Stimulated activated CD8-positive, alpha-beta memory T cell treated with anti-CD3 and anti-CD28 coated beads, Interleukin-2, amount 100 ng/mL, for 48 hours (primary cell): ENCODE measurements around the gene STX8.

Experiments
- DNase-seq, 2 donors: peaks; one replicate each; pipeline ENCODE4 v3.0.0-alpha.2; 2020; ENCODE audit warnings: low read depth in 2 of 2

The STX8 gene

DNA sequence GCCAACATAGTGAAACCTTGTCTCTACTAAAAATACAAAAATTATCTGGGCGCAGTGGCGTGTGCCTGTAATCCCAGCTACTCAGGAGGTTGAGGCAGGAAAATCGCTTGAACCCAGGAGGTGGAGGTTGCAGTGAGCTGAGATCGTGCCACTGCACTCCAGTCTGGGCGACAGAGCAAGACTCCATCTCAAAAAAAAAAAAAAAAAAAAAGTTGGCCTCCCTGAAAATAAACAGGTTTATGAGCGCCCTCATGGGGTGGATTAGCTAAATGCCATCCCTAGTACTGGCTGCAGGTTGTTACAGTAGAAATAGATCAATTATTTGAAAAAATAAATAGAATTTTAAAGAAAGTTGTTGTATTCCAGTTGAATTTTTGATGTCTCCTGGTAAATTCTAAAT lies 20.9 kb downstream of the STX8 start:
- DNase-seq = peak; percentile 7 to 24

DNA sequence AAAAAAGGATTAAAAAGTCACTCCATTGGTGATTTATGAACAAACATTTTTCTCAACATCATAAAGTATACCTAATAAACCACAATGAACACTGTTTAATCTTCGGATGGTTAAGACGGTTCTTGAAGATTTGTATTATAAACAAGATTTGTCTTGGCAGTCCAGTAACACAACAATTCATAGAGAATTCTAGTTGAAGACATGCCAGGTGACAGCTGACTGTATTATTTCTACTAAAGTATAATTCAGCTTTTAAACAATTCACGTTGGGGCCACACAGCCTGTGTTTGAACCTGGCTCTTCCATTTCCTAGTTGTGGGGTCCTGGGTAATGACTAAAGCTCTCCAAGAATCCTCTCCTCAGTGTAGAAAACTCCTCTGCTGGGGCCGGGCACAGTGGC lies 22.0 kb downstream of the STX8 start:
- DNase-seq = no peak

DNA sequence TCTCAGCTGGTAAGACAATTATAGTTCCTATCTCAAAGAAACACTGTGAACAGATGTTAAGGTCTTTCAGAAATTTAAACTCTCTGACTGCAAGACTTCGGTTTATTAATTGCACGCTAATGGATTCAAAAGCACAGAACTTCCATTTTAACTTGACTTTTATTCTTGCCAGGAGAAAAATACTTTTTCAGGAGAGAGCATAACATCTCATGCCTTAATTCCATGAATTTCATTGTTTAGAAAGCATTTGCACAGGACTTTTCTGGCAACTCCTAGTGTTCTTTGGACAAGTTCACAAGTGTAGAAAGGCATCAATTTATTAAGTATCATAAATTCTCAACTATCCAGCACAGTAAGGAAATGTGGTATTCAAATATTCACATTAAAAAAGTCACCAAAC lies 22.4 kb downstream of the STX8 start:
- no peak for DNase-seq

DNA sequence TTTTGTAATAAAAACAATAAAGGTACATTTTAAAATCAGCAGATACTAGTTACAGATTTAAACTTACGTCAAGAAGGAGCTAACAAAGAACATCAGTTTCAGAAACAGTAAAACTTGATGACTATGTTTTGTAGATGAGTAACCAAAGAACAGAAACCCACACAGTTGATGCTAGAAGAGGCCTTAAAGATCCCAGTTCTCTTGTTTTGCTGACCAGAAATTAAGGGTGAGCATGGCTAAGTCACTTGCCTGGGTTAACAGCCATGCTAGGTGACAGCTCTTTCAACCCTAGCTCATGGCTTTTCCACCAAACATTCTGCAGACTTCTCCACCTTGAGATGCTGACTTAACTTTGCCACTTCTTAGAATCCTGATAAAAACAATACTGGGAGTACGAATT lies 26.4 kb downstream of the STX8 start:
- no peak for DNase-seq

DNA sequence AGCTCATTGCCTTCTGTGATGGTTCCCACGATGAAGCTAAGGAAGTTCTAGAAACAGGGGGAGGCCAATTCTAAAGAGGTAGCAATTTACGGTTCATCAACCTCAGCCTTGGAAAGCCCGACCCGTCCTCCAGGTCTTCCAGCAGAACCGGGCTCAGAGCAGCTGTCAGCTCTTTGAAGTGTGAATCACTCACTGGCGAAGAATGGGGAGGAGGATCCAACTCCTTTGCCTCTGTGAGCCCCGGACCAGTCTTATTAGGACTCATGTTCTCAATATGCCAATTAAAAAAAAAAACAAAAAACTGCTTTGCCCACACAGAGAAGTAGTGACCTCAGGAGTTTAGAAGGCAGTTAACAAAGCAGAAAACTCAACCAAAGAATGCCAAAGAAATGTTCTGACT lies 31.4 kb downstream of the STX8 start:
- no peak for DNase-seq

DNA sequence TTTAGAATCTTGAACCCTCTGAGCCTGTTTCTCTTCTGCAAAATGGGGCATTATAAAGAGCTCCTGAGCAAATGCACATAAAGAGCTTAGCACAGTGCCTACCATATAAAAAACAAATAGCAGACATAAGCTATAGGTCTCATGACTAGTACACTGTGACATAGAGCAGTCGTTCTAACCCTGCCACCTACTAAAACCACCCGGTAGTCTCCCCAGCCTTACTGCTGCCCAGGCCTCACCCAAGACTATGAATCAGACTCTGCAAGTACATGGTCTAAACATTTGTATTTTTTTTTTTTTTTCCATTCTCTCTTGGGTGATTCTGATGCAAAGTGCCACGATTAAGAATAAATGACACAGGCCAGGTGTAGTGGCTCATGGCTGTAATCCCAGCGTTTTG lies 33.9 kb downstream of the STX8 start:
- no peak for DNase-seq

DNA sequence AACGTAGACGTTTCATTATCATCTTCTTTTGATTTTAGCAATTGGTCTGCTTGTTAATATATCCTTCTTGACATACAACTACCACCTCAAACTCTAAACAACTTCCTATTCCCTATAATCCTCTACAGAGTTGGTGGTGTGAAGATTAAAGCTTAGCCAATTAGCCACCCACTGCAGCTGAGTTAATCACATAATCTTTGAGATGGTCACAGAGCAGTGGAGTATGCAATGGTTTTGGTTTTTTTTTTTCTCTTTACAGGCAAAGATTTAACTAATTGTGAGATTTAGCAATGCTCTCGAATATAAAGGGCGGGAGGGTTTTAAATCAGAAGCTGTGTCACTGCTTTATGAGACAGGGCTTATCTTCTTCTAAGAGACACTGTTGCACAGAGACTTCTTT lies 37.0 kb downstream of the STX8 start:
- no peak for DNase-seq

DNA sequence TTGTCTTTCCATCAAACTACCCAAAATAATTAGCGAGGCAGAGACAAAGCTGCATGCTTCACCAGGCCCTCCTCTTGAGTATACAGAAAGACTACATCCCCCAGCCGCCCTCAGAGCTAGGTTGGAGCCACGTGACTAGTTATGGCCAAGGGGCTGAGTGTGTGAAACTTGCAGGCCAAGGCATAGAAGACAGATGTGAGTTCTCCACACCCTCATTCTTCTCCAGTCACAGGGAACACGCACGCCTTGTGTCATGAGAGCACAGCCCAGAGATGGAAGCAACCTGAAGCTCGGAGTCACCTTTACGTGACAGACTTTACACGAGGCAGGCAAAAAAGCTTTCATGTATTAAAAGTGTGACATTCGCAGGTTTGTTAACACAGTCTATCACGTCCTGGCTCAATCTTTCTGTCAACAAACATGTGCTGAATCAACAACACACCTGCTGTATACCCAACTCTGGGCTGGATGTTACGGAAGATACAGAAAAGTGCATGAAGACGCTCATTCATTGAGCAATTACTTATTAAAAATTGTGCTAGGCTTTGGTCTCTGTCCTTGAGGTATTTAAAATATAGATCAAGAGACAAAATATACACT lies 38.3 kb downstream of the STX8 start:
- no peak for DNase-seq

DNA sequence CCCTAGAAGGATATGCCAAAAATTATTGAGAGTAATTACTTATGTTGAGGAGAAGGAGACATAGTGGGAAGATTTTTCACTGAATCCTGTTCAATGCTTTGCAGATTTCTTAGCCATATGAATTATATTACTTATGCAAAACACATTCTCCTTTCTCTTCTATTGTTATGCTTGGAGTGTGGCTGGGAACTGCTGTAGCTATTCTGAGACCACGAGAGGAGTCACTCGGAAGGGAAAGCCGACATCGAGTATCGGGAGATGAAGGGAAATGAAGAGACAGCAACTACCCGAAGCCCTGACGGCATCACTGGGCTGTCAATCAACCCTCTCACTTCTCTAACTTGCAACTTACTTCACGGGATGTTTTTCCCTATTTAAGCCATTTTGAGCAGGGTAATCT lies 39.6 kb downstream of the STX8 start:
- no peak for DNase-seq

DNA sequence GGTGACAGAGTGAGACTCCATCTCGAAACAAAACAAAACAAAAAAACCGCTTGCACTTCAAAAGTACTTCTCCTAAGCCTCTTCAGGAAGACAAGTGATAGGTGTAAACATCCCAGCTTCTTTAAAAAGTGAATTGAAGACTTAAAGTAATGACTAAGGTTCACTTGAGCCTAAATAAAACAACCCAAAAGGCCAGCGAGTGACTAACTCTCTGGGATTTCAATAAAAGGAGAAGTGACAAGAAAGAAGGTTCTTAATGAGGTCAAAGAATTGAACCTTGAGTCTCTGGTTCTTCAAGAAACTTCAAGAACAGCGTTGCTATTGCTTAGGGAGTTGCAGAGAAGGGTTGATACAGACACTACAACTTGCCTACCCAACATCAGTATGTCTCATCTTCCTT lies 42.2 kb downstream of the STX8 start:
- DNase-seq = no peak

DNA sequence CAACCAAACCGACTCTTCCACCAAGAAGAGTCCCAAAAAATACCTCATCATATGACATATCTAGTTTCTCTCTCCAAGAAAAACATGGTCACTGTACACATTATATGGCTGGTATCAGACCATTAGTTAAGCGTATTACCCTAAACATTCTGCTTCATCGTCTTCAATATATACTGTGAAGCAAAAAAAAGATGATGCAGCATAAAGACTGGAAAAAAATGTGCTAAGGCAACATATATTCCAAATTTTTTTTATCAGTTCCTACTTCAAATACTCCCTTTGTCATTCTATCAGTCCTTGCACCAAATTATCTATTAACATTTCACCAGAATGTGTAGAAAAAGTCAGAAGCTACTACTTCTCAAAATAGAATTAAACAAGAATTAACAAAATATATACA lies 42.9 kb downstream of the STX8 start:
- no peak for DNase-seq

DNA sequence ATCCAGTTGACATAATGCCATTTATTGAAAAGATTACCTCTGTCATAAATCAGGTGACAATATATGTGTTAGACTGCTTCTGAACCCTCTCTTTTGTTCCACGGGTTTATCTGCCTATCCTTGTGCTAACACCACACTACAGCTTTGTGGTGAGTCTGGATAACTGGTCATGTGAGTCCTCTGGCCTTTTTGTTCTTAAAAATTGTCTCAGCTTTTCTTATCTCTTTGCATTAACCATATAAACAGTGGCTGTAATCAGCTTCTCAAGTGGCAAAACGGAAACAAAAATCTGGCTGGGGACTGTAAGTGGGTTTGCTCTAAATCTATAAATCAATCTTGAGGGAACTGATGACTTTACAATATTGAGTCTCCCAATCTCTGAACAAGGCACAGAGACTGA lies 44.6 kb downstream of the STX8 start:
- DNase-seq = no peak

DNA sequence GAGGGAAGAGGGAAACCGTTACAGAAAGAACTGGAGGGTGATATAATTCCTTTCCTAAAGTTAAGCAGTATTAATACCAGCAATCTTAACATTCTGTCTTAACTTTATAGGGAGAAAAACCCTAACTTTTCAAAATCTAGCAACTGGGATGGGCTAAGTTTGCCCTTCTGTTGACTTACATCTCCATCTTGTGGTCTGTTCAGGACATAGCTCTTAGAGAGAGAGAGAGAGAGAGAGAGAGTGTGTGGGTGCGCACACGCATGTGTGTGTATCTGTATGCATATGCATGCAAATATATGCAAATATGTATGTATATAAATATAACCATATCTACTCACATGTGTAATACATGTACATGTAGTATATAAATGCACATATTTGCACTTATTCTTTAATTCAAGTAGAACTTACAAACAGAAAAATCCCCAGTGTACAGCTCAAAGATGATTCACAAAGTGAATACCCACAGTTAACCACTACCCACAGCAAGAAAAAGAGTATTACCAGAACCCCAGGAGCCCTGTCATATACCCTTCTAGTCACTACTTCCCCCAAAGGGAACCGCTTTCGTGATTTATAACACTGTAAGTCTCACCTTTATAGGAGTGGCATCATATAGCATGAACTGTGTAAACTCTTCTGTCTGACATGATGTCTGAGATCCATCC lies 46.5 kb downstream of the STX8 start:
- DNase-seq = no peak

DNA sequence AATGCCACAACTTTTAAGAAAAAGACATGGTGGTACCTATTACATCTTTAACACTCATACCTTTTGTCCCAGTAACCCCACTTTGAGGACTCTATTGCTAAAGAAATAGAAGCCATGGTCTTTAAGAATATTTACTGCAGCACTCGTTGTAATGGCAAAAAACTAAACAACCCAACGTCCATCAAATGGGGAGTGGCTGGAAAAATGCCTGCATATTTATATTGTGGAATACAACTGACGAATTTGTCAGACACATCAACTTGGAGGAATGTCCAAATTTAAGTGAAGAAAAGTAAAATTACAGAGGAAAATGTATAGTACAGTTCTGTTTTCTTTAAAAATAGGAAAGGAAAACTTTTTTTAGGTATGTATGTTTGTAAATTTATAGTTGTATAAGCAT lies 47.8 kb downstream of the STX8 start:
- DNase-seq = no peak

DNA sequence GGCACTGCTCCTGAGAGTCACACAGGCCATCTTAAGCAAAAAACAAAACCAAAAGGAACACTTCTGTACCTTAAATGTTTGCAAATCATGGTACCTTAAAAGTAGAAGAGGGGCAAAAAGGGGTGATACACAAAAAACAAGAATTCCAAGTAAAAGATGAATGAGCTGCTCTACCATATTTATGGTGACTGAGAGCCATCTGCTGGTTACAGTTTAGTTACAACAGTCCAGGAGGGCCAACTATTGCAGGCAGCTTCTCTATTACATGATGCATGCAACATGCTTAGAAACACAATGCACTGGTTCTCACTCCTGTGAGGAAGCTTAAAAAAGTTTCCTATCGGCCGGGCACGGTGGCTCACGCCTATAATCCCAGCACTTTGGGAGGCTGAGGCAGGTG lies 53.5 kb downstream of the STX8 start:
- no peak for DNase-seq

DNA sequence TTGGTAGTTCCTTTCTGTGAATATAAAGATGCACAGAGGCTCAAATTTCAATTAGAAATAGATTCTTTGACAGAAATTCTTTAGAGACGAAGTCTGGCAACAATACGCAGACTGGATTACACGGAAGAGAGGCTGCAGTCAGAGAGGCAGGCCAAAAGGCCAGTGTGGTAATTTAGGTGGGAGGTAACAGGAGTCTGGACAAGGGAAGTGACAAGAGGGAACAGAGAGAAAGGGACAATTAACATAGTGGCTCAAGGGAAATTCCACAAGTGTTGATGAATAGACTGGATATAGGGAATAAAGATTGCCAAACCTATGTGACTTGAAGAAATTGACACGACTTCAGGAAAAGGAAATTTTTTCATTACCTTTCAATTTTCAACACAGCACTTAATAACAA lies 54.6 kb downstream of the STX8 start:
- DNase-seq = no peak

DNA sequence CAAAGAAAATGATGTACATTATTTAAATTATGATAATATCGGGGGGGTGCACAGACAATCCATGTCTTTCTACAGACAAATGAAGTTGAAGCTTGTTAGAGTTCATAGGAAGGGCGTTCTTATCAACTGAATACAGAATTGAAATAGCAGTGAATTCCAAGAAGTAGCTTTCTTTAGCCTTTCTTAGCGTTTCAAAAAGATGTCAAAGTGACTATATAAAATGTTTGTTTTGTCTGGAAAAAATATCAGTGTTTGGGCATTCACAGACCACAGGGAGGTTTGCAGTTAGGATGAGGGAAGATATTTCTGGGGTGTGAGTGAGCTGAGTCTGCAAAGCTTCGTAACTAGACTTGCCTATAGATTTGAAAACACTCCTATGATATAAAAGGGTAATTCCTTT lies 55.0 kb downstream of the STX8 start:
- DNase-seq = no peak

DNA sequence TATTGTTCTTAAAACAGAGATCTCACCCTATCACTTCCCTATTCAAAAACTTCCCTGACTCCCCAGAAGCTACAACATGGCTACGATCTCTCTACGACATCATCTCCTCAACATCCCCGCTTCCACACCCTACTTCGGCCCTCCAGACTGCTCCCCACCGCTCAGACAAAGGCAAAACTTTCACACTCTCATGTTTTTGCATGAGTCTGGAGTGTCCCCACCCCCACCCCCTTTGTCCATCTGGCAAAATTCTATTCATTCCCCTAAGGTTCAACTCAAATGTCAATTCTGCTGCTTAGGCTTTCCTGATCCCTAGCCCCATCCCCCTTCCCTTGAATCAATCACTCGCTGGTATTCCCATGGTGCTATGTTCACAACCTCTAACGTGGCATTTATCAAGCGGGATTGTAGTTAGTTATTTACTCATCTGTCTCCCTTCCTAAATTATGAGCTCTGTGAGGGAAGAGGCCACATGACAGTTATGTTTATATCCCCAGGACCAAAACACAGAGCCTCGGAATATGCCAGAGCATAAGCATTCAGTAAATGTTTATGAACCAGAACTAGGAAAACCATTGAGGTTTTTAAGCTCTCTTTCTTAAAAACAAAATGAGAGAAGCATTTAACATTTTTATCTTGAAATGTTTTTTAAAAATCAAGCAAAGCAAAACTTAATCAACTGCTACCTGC lies 55.9 kb downstream of the STX8 start:
- no peak for DNase-seq

DNA sequence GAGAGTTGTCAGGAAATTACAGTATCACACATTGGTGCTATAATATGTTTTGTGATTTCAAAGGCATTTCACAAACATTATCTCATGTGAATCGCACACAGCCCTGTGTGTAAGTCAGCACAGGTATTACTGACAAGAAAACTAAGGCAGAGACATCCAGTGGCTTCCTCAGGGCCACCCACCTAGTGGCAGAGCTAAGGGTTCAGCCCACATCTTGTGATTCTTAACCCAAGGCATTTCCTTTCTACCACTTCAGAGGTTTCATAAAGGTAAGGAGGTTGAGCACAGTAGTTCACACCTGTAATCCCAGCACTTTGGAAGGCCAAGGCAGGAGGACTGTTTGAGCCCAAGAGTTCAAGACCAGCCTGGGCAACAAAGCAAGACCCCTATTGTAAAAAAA lies 58.2 kb downstream of the STX8 start:
- DNase-seq = no peak

DNA sequence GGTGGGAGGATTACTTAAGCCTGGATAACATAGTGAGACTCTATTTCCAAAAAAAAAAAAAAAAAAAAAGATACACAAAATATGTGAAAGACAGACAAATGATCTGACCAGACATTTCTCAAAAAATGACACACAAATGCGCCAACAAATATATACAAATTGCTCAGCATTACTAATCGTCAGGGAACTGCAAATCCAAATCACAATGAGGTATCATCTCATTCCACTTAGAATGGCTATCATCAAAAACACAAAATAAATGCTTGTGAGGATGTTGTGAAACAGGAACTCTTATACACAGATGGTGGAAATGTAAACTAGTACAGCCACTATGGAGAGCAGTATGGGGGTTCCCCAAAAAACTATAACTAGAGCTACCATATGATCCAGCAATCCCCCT lies 62.4 kb downstream of the STX8 start:
- no peak for DNase-seq

DNA sequence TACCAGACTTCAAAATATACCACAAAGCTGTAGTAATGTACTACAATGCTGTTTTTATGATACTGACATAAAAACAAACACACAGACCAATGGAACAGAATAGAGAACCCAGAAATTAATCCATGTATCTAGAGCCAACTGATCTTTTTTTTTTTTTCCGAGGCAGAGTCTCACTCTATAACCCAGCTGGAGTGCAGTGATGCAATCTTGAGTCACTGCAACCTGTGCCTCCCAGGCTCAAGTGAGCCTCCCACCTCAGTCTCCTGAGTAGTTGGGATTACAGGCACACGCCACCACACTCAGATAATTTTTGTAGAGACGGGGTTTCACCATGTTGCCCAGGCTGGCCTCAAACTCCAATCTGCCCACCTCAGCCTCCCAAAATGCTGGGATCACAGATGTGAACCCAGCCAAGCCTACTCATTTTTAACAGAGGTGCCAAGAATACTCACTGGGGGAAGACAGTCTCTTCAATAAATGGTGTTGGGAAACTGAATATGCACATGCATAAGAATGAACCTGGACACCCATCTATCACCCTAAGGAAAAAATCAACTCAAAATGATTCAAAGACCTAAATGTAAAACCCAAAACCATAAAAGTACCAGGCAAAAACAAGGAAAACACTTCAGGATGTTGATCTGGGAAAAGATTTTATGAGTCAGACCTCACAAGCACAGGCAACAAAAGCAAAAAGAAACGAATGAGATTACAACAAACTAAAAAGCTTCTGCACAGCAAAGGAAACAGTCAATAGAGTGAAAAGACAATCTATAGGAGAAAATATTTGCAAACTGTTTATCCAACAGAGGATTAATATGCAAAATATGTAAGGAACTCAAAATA lies 63.1 kb downstream of the STX8 start:
- DNase-seq = no peak

DNA sequence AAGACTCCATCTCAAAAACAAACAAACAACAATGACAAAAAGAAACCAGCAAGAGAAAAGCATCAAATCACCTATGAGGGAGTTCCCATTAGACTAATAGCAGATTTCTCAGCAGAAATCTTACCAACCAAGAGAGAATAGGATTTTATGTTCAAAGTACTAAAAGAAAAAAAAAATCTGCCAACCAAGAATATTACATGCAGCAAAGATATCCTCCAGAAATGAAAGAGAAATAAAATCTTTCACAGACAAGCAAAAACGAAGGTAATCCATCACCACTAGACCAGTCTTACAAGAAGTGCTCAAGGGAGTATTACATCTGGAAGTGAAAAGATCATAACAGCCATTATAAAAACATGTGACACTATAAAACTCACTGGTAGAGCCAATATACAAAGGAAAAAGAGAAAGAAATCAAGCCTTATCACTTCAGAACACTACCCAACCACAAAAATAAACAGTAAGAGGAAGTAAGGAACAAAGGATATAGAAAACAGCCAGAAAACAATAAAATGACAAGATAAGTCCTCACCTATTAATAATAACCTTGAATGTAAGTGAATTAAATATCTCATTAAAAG lies 66.3 kb downstream of the STX8 start:
- no peak for DNase-seq
